Endothelial cell of umbilical vein (primary cell): ENCODE results near the gene DEUP1. TPM values are rescaled to one million over a fixed set of nuclear protein-coding genes. Genes with fewer than 3 reads are reported as not detected.

ENCODE experiments used
- BruUV-seq: library from RNA; stranded (reverse); fragments of 400-500 nt; replicated peaks from 2 replicates; lab custom pipeline; 2021; lab: Mats Ljungman, UMichigan
- CTCF ChIA-PET: fragments of 300-600, 350-600 bp; sonication (Branson Sonifier 250); formaldehyde crosslinking; loops from one replicate; lab custom pipeline; 2021; ENCODE audit warnings: antibody characterized with exemption, inconsistent platforms; lab: Charles Lee
- POLR2A ChIA-PET: fragments of 300-600, 350-600 bp; sonication (Branson Sonifier 250); formaldehyde crosslinking; loops from one replicate; lab custom pipeline; 2021; ENCODE audit warnings: antibody characterized with exemption, inconsistent platforms; lab: Charles Lee
- DNase-seq: peaks from one replicate; pipeline ENCODE4 v3.0.0-alpha.2; 2011; ENCODE audit warnings: low read depth, low spot score
- FAIRE-seq: peaks from 2 replicates; lab custom pipeline; 2011; peaks lifted over from hg19 to GRCh38; lab: Jason Lieb, UNC
- H2AFZ ChIP-seq: 2 replicates; pipeline ENCODE4 v1.6.0; 2012; ENCODE audit warnings: low read depth, low read length, control low read depth, inconsistent platforms
- H3K27ac ChIP-seq: 2 replicates; pipeline ENCODE4 v1.5.1; 2011; ENCODE audit warnings: low read depth, mild to moderate bottlenecking, control low read depth, low read length, moderate library complexity; ENCODE audit not compliant: insufficient read depth
- H3K27me3 ChIP-seq, 2 experiments: 2 replicates each; pipeline versions ENCODE4 v1.6.0 to v1.6.1; 2011; ENCODE audit warnings: low read length in 2 of 2, mixed read lengths in 1 of 2; ENCODE audit not compliant: control insufficient read depth in 2 of 2, insufficient read depth in 2 of 2
- H3K36me3 ChIP-seq, 2 experiments: 2 replicates in 1 of 2; 3 replicates in 1 of 2; pipeline ENCODE4 v1.5.1; 2011; ENCODE audit warnings: low read length in 2 of 2, mild to moderate bottlenecking in 1 of 2, moderate library complexity in 1 of 2; ENCODE audit not compliant: control insufficient read depth in 2 of 2, insufficient read depth in 2 of 2; ENCODE audit errors: extremely low read depth in 1 of 2
- H3K4me1 ChIP-seq: 3 replicates; pipeline ENCODE4 v1.5.1; 2011; ENCODE audit warnings: mild to moderate bottlenecking, low read length; ENCODE audit not compliant: control insufficient read depth, insufficient read depth; ENCODE audit errors: extremely low read depth
- H3K4me2 ChIP-seq: 2 replicates; pipeline ENCODE4 v1.6.1; 2011; ENCODE audit warnings: low read length, control low read depth, mixed read lengths; ENCODE audit not compliant: insufficient read depth
- H3K4me3 ChIP-seq, 3 experiments: fragments of 200-600 bp in 1 of 3; sonication (generic), shearing (Covaris generic) in 1 of 3; replicated peaks in 1 of 3; 2 replicates each; pipeline ENCODE4 v1.5.1; 2011 to 2016; ENCODE audit warnings: control low read depth in 3 of 3, low read length in 3 of 3, mild to moderate bottlenecking in 2 of 3, inconsistent platforms in 1 of 3, low read depth in 1 of 3, moderate library complexity in 1 of 3; ENCODE audit not compliant: insufficient read depth in 1 of 3
- H3K79me2 ChIP-seq: 2 replicates; pipeline ENCODE4 v1.6.0; 2012; ENCODE audit warnings: low read length, inconsistent platforms; ENCODE audit not compliant: control insufficient read depth, insufficient read depth
- H3K9ac ChIP-seq: replicated peaks from 2 replicates; pipeline ENCODE3; 2011; ENCODE audit warnings: low read length, control low read depth; ENCODE audit not compliant: insufficient read depth; ENCODE audit errors: extremely low read depth
- H3K9me1 ChIP-seq: replicated peaks from 3 replicates; pipeline ENCODE4 v1.6.0; 2011; ENCODE audit warnings: mild to moderate bottlenecking, low read length; ENCODE audit not compliant: control insufficient read depth, insufficient read depth; ENCODE audit errors: extremely low read depth
- H3K9me3 ChIP-seq: replicated peaks from 2 replicates; pipeline ENCODE4 v1.5.1; 2012; ENCODE audit warnings: low read length, inconsistent platforms; ENCODE audit not compliant: control insufficient read depth, insufficient read depth
- H4K20me1 ChIP-seq: replicated peaks from 2 replicates; pipeline ENCODE3; 2011; ENCODE audit warnings: mild to moderate bottlenecking, low read length; ENCODE audit not compliant: control insufficient read depth, insufficient read depth; ENCODE audit errors: extremely low read depth
- EZH2 ChIP-seq: IDR thresholded peaks from 2 replicates; pipeline ENCODE4 v1.6.1; 2012; ENCODE audit warnings: borderline replicate concordance, low read depth, mild to moderate bottlenecking, moderate library complexity, low read length, inconsistent platforms; ENCODE audit not compliant: severe bottlenecking
- FOS ChIP-seq: IDR thresholded peaks from 2 replicates; pipeline ENCODE4 v1.6.1; 2011; ENCODE audit warnings: mild to moderate bottlenecking, low read length, moderate library complexity, borderline replicate concordance; ENCODE audit not compliant: insufficient read depth
- GATA2 ChIP-seq: IDR thresholded peaks from 2 replicates; pipeline ENCODE4 v1.7.0; 2011; ENCODE audit warnings: low read depth, mild to moderate bottlenecking, moderate library complexity, mixed read lengths, low read length; ENCODE audit not compliant: insufficient read length, insufficient read depth
- JUN ChIP-seq: IDR thresholded peaks from 2 replicates; pipeline ENCODE4 v1.6.1; 2011; ENCODE audit warnings: borderline replicate concordance, low read depth; ENCODE audit not compliant: insufficient read length, insufficient read depth
- MYC ChIP-seq: IDR thresholded peaks from one replicate; pipeline ENCODE4 v1.6.1; 2011; ENCODE audit warnings: mild to moderate bottlenecking, low read depth, low read length
- POLR2A ChIP-seq: IDR thresholded peaks from 2 replicates; pipeline ENCODE4 v1.6.1; 2012; ENCODE audit warnings: low read depth, mild to moderate bottlenecking, control low read depth, low read length
- POLR2AphosphoS5 ChIP-seq: IDR thresholded peaks from 2 replicates; pipeline ENCODE4 v1.6.1; 2012; ENCODE audit warnings: low read depth, mild to moderate bottlenecking, control low read depth, low read length, moderate library complexity; ENCODE audit not compliant: insufficient read depth
- dilution Hi-C: fragments of 300-500 bp; cut with MboI; formaldehyde crosslinking; loops from one replicate; pipeline ENCODE4 v1.15.0; 2019; ENCODE audit warnings: low sequenced_read_pairs; ENCODE audit not compliant: extremely low pct_ligation_motif_present
- intact Hi-C: fragments of 100-400 bp; cut with micrococcal nuclease; formaldehyde crosslinking; loops from one replicate; pipeline ENCODE4 v1.10.0; 2022
- polyA plus RNA-seq, 4 experiments: library from polyadenylated mRNA; depleted of rRNA in 3 of 4; stranded (reverse) in 3 of 4; unstranded in 1 of 4; fragments of >200 nt; gene quantifications; 2 replicates each; pipeline versions ENCODE4 v1.2.1 to v1.2.3, GENCODE V29; 2011 to 2012; ENCODE audit warnings: missing spikeins in 1 of 4
- total RNA-seq: library from RNA; stranded (reverse); gene quantifications from 2 replicates; pipeline ENCODE4 v1.2.3, GENCODE V29; 2021
- TF ChIP-seq, protein P1 (sequence below), 2 donors: IDR thresholded peaks; 1 replicate in 1 of 2; 2 replicates in 1 of 2; pipeline ENCODE4 v1.5.1; 2011; ENCODE audit warnings: low read length in 2 of 2, mild to moderate bottlenecking in 2 of 2, moderate library complexity in 2 of 2, control low read depth in 1 of 2, inconsistent platforms in 1 of 2, low read depth in 1 of 2; ENCODE audit not compliant: insufficient read depth in 1 of 2; ENCODE audit errors: extremely low read depth in 1 of 2
- TF ChIP-seq, protein P2 (sequence below): IDR thresholded peaks from 2 replicates; pipeline ENCODE4 v1.6.1; 2011; ENCODE audit not compliant: insufficient read depth, insufficient read length

The DEUP1 gene
- total and polyA plus RNA-seq, 2 donors (not counting 3 experiments of a cell fraction or from before 2014, with no cell fraction given) = not detected

- CTCF ChIA-PET = no interaction called here
- no peak for TF ChIP-seq POLR2AphosphoS5
- TF ChIP-seq EZH2 = no peak
- TF ChIP-seq, protein P1, sequence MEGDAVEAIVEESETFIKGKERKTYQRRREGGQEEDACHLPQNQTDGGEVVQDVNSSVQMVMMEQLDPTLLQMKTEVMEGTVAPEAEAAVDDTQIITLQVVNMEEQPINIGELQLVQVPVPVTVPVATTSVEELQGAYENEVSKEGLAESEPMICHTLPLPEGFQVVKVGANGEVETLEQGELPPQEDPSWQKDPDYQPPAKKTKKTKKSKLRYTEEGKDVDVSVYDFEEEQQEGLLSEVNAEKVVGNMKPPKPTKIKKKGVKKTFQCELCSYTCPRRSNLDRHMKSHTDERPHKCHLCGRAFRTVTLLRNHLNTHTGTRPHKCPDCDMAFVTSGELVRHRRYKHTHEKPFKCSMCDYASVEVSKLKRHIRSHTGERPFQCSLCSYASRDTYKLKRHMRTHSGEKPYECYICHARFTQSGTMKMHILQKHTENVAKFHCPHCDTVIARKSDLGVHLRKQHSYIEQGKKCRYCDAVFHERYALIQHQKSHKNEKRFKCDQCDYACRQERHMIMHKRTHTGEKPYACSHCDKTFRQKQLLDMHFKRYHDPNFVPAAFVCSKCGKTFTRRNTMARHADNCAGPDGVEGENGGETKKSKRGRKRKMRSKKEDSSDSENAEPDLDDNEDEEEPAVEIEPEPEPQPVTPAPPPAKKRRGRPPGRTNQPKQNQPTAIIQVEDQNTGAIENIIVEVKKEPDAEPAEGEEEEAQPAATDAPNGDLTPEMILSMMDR (IDR thresholded peaks at IDR 0.05; ENCODE audit: extremely low read depth in 1 of 2, insufficient read depth in 1 of 2, low read depth in 1 of 2, low read length in 2 of 2) = no peak
- no peak for TF ChIP-seq MYC
- TF ChIP-seq, protein P2, sequence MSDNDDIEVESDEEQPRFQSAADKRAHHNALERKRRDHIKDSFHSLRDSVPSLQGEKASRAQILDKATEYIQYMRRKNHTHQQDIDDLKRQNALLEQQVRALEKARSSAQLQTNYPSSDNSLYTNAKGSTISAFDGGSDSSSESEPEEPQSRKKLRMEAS = no peak
- TF ChIP-seq FOS = no peak
- TF ChIP-seq POLR2A = no peak
- TF ChIP-seq JUN = no peak
- no peak for TF ChIP-seq GATA2
- DNase-seq (no peak), FAIRE-seq (no peak)
- no peaks in the 10 kb centered on the region for H3K4me1 ChIP-seq
- no peak overlapping the region for H2AFZ ChIP-seq
- H3K27me3 ChIP-seq = no peaks in the 10 kb centered on the region
- no peaks in the 10 kb centered on the region for H3K36me3 ChIP-seq
- H4K20me1 ChIP-seq = no peaks in the 10 kb centered on the region
- intact Hi-C loops (no loop called here), dilution Hi-C loops (no loop called here)
- H3K4me2 ChIP-seq = no peak overlapping the region
- no peaks in the 10 kb centered on the region for H3K9me1 ChIP-seq
- no peaks in the 10 kb centered on the region for H3K79me2 ChIP-seq
- BruUV-seq = no TSS peak
- H3K27ac ChIP-seq = no peak overlapping the region
- no peak overlapping the region for H3K9ac ChIP-seq
- POLR2A ChIA-PET = no interaction called here
- H3K9me3 ChIP-seq = no peaks in the 10 kb centered on the region
- no peak overlapping the region for H3K4me3 ChIP-seq
Observed at GRCh38 chr11:93392867-93393266, 62.3 kb downstream of the DEUP1 start.
